Measurements from ENCODE around the gene GSK3A. TPM values are rescaled to one million over a fixed set of nuclear protein-coding genes. Genes with fewer than 3 reads are reported as not detected.
A peak's percentile ranks its signal among the peaks of the same experiment; 100 is the strongest.

The GSK3A gene
- total RNA-seq, 4 donors from 2014 or later = 31.4 to 44.1 (median 41.0) TPM

GRCh38 chr19:42232435-42232834 is 10.0 kb downstream of the GSK3A start:
- H3K36me3 ChIP-seq = peaks cover 0 to 94% (median 0%) of the 10 kb centered on the region in 3 donors
- H3K4me1 ChIP-seq = peaks cover 0 to 18% (median 0%) of the 10 kb centered on the region in 4 donors
- no peak for TF ChIP-seq POLR2A (IDR thresholded peaks at IDR 0.05)
- no peak for TF ChIP-seq CTCF (IDR thresholded peaks at IDR 0.05)
- H3K9me3 ChIP-seq = no peaks in the 10 kb centered on the region
- H3K4me3 ChIP-seq = no peak overlapping the region
- no peak for DNase-seq
- no peaks in the 10 kb centered on the region for H3K27me3 ChIP-seq
- peak overlapping the region in 2 of 4 donors; percentile 61 to 94 for H3K27ac ChIP-seq

GRCh38 chr19:42230571-42230970 is 11.8 kb downstream of the GSK3A start:
- Histone ChIP-seq H3K4me3 (no peak overlapping the region), H3K27me3 (no peaks in the 10 kb centered on the region), H3K27ac (no peak overlapping the region), H3K4me1 (peaks cover 0 to 18% (median 0%) of the 10 kb centered on the region in 4 donors), H3K9me3 (no peaks in the 10 kb centered on the region), H3K36me3 (peaks cover 0 to 95% (median 0%) of the 10 kb centered on the region in 3 donors)
- no peak for DNase-seq
- TF ChIP-seq CTCF (IDR thresholded peaks at IDR 0.05) (no peak), POLR2A (IDR thresholded peaks at IDR 0.05) (no peak)

GRCh38 chr19:42229855-42230351 is 12.5 kb downstream of the GSK3A start:
- peaks cover 0 to 95% (median 0%) of the 10 kb centered on the region in 3 donors for H3K36me3 ChIP-seq
- TF ChIP-seq POLR2A (IDR thresholded peaks at IDR 0.05) (no peak), CTCF (IDR thresholded peaks at IDR 0.05) (no peak)
- H3K9me3 ChIP-seq = no peaks in the 10 kb centered on the region
- no peaks in the 10 kb centered on the region for H3K27me3 ChIP-seq
- H3K27ac ChIP-seq = no peak overlapping the region
- peaks cover 0 to 17% (median 0%) of the 10 kb centered on the region in 4 donors for H3K4me1 ChIP-seq
- no peak for DNase-seq
- no peak overlapping the region for H3K4me3 ChIP-seq

GRCh38 chr19:42229301-42229854 is 13.0 kb downstream of the GSK3A start:
- no peaks in the 10 kb centered on the region for H3K27me3 ChIP-seq

GRCh38 chr19:42228641-42229040 is 13.8 kb downstream of the GSK3A start:
- Histone ChIP-seq H3K4me1 (peaks cover 0 to 8% (median 0%) of the 10 kb centered on the region in 4 donors), H3K27ac (no peak overlapping the region), H3K4me3 (no peak overlapping the region), H3K27me3 (no peaks in the 10 kb centered on the region), H3K9me3 (no peaks in the 10 kb centered on the region), H3K36me3 (peaks cover 0 to 92% (median 0%) of the 10 kb centered on the region in 3 donors)
- TF ChIP-seq CTCF (IDR thresholded peaks at IDR 0.05) (no peak), POLR2A (IDR thresholded peaks at IDR 0.05) (no peak)
- no peak for DNase-seq

More at GRCh38 chr19:42229301-42229854, 13.0 kb downstream of the GSK3A start:
- Histone ChIP-seq H3K4me3 (no peak overlapping the region), H3K36me3 (peaks cover 0 to 95% (median 0%) of the 10 kb centered on the region in 3 donors), H3K27ac (no peak overlapping the region), H3K4me1 (peaks cover 0 to 12% (median 0%) of the 10 kb centered on the region in 4 donors), H3K9me3 (no peaks in the 10 kb centered on the region)
- TF ChIP-seq POLR2A (IDR thresholded peaks at IDR 0.05) = no peak
- TF ChIP-seq CTCF (IDR thresholded peaks at IDR 0.05) = no peak
- no peak for DNase-seq

Data from Peyer's patch (tissue), 4 donors.